Parathyroid adenoma (tissue), 2 donors: ENCODE results near the gene PLCB1.

Source experiments
- H2AFZ ChIP-seq: fragments of 300-600 bp; sonication (generic); one replicate; pipeline ENCODE4 v1.7.0; 2017; ENCODE audit warnings: antibody characterized with exemption, mild to moderate bottlenecking
- H3K27ac ChIP-seq: fragments of 300-600 bp; sonication (generic); one replicate; pipeline ENCODE4 v1.7.0; 2017
- H3K27me3 ChIP-seq: fragments of 300-600 bp; sonication (generic); one replicate; pipeline ENCODE4 v1.7.0; 2017; ENCODE audit warnings: low read length; ENCODE audit not compliant: control insufficient read depth, insufficient read depth
- H3K36me3 ChIP-seq: fragments of 300-600 bp; sonication (generic); one replicate; pipeline ENCODE4 v1.7.0; 2017; ENCODE audit warnings: low read length; ENCODE audit not compliant: control insufficient read depth, insufficient read depth
- H3K4me1 ChIP-seq: fragments of 300-600 bp; sonication (generic); one replicate; pipeline ENCODE4 v1.7.0; 2017; ENCODE audit warnings: control low read depth
- H3K4me2 ChIP-seq: fragments of 300-600 bp; sonication (generic); one replicate; pipeline ENCODE4 v1.7.0; 2017; ENCODE audit warnings: low read length
- H3K4me3 ChIP-seq: fragments of 300-600 bp; sonication (generic); one replicate; pipeline ENCODE4 v1.7.0; 2017; ENCODE audit warnings: low read depth, low read length
- H3K79me2 ChIP-seq: fragments of 300-600 bp; sonication (generic); one replicate; pipeline ENCODE4 v1.7.0; 2017; ENCODE audit warnings: control low read depth
- H3K9ac ChIP-seq: fragments of 300-600 bp; sonication (generic); one replicate; pipeline ENCODE4 v1.7.0; 2017; ENCODE audit warnings: mild to moderate bottlenecking
- H3K9me3 ChIP-seq: fragments of 300-600 bp; sonication (generic); one replicate; pipeline ENCODE4 v1.7.0; 2017; ENCODE audit warnings: low read length; ENCODE audit not compliant: control insufficient read depth
- TF ChIP-seq, protein P1 (sequence below): fragments of 300-600 bp; sonication (generic); IDR thresholded peaks from one replicate; pipeline ENCODE4 v1.7.0; 2017; ENCODE audit warnings: antibody characterized with exemption, mild to moderate bottlenecking
- donor health status: primary hyperparathyroidism.

PLCB1 gene

DNA sequence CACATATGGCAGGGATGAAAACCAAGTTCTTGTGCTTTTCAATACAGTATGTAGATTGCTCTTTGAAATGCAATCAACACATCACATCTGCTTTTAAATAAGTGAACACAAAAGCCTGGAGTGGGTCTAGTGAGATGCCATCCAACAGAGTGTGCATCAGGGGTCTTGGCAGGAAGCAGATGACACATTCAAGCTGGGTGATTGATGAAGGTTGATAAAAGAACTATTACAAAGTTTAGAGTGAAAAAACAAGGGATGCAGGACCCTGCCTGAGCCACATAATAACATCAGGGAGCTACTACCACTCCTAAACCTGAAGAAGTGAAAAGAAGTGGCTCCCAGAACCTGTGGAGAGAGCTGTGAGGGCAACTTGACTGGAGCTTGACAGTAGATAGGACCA lies 16.6 kb upstream of the PLCB1 start:
- Histone ChIP-seq H3K9ac (no peak overlapping the region), H3K79me2 (no peaks in the 10 kb centered on the region), H3K36me3 (no peaks in the 10 kb centered on the region), H3K4me3 (no peak overlapping the region), H3K4me2 (no peak overlapping the region), H3K27me3 (no peaks in the 10 kb centered on the region), H3K27ac (no peak overlapping the region), H3K9me3 (no peaks in the 10 kb centered on the region), H2AFZ (no peak overlapping the region), H3K4me1 (peaks cover 11% of the 10 kb centered on the region)
- TF ChIP-seq, protein P1, sequence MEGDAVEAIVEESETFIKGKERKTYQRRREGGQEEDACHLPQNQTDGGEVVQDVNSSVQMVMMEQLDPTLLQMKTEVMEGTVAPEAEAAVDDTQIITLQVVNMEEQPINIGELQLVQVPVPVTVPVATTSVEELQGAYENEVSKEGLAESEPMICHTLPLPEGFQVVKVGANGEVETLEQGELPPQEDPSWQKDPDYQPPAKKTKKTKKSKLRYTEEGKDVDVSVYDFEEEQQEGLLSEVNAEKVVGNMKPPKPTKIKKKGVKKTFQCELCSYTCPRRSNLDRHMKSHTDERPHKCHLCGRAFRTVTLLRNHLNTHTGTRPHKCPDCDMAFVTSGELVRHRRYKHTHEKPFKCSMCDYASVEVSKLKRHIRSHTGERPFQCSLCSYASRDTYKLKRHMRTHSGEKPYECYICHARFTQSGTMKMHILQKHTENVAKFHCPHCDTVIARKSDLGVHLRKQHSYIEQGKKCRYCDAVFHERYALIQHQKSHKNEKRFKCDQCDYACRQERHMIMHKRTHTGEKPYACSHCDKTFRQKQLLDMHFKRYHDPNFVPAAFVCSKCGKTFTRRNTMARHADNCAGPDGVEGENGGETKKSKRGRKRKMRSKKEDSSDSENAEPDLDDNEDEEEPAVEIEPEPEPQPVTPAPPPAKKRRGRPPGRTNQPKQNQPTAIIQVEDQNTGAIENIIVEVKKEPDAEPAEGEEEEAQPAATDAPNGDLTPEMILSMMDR, result no peak

DNA sequence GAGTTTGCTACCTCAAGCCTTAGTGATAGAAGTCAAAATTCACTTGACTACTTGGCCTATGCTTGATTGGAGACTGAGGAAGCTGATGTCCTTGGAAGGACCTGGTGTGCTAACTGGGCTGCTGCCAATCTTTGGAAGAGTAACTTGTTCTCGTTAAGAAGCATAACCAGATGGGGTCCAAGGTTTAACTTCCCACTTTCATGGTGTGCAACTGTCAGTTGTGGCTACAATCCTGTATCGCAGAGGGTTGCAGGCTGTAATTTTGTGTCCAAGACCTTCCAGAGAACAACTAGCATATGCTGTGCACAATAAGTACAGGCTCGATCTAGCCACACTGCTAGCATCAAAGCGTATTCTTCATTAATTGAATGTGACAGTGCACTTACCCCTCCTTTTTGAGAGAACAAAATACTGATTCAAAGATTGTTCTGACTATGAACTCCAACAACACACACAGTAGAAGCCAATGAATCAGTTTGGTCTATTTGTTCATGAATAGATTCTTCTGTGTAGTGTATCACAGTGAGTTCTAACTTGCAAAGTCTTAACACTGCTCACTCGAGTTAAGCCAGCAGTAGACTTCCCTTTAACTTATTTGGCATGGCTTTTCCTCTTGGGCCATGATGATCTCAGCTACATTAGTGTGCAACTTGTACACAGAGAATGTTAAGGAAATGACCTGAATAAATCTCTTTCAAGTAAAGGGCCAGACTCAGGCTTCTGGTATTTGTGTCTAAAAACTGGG lies 15.8 kb upstream of the PLCB1 start:
- no peaks in the 10 kb centered on the region for H3K27me3 ChIP-seq
- H3K79me2 ChIP-seq, result no peaks in the 10 kb centered on the region
- no peak overlapping the region for H2AFZ ChIP-seq
- TF ChIP-seq, protein P1, result no peak
- no peak overlapping the region for H3K27ac ChIP-seq
- H3K4me1 ChIP-seq, result peaks cover 11% of the 10 kb centered on the region
- H3K36me3 ChIP-seq, result no peaks in the 10 kb centered on the region
- H3K9ac ChIP-seq, result no peak overlapping the region
- H3K4me2 ChIP-seq, result no peak overlapping the region
- H3K9me3 ChIP-seq, result no peaks in the 10 kb centered on the region
- H3K4me3 ChIP-seq, result no peak overlapping the region

DNA sequence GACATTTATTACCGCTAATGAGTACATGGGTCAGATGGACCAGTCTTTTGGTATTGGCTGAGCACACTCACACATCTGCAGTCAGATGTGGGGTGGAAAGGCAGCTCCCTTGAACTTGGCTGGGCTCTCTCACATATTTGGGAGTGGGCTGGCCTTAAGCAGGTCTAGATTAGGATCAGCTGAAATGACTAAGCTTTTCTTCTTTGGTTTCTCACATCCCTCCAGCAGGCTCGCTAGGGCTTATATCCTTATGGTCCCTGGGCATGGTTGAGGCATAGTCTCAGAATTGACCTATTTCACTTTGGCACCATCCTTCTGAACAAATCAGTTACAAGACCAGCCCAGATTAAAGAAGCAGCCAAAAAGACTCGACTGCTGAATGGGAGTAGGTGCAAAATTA lies 14.4 kb upstream of the PLCB1 start:
- no peak overlapping the region for H3K9ac ChIP-seq
- peak overlapping the region; percentile 19 for H2AFZ ChIP-seq
- H3K4me2 ChIP-seq, result no peak overlapping the region
- peaks cover 11% of the 10 kb centered on the region for H3K4me1 ChIP-seq
- H3K36me3 ChIP-seq, result no peaks in the 10 kb centered on the region
- TF ChIP-seq, protein P1, result no peak
- no peak overlapping the region for H3K27ac ChIP-seq
- H3K27me3 ChIP-seq, result no peaks in the 10 kb centered on the region
- no peak overlapping the region for H3K4me3 ChIP-seq
- H3K9me3 ChIP-seq, result no peaks in the 10 kb centered on the region
- no peaks in the 10 kb centered on the region for H3K79me2 ChIP-seq

DNA sequence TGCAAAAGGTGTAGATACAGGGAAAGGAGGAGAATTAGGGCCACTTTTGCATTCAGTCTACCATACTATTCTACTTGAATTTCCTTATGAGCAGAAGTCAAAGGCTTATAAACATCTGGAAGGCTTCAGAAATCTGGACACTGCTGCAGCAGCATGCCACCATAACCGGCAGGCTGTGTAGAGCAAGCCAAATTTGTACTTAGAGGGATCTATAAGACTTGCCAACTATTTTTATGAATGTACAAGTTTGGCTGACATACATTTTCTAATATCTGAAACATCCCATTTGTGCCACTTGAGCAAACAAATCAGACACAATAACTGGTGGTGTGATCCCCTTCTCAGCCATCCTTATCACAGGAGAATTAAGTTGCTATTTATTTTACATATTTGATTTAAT lies 14.0 kb upstream of the PLCB1 start:
- Histone ChIP-seq H3K4me3 (no peak overlapping the region), H3K36me3 (no peaks in the 10 kb centered on the region), H3K9ac (no peak overlapping the region), H3K27me3 (no peaks in the 10 kb centered on the region), H3K4me2 (no peak overlapping the region), H2AFZ (peak overlapping the region; percentile 19), H3K4me1 (peaks cover 11% of the 10 kb centered on the region), H3K79me2 (no peaks in the 10 kb centered on the region), H3K9me3 (no peaks in the 10 kb centered on the region), H3K27ac (no peak overlapping the region)
- TF ChIP-seq, protein P1, result no peak

- H3K36me3 ChIP-seq, result no peaks in the 10 kb centered on the region
- H3K27ac ChIP-seq, result peak overlapping the region; percentile 31
- TF ChIP-seq, protein P1, result no peak
- no peaks in the 10 kb centered on the region for H3K79me2 ChIP-seq
- peak overlapping the region; percentile 31 for H3K4me2 ChIP-seq
- H3K4me1 ChIP-seq, result peaks cover 11% of the 10 kb centered on the region
- no peaks in the 10 kb centered on the region for H3K27me3 ChIP-seq
- H3K4me3 ChIP-seq, result no peak overlapping the region
- H3K9ac ChIP-seq, result no peak overlapping the region
- no peak overlapping the region for H2AFZ ChIP-seq
- no peaks in the 10 kb centered on the region for H3K9me3 ChIP-seq
Observed at GRCh38 chr20:8118760-8119159, 13.3 kb upstream of the PLCB1 start.
